GM12864 (cell line): ENCODE data around the gene CZIB.

Experiments
- DNase-seq: peaks from one replicate; pipeline ENCODE4 v3.0.0-alpha.2; 2011; ENCODE audit warnings: low read depth
- H3K4me3 ChIP-seq: 2 replicates; pipeline ENCODE4 v1.5.1; 2011; ENCODE audit warnings: mild to moderate bottlenecking, low read depth, low read length, control low read depth
- TF ChIP-seq, protein P1 (sequence below): IDR thresholded peaks from 2 replicates; pipeline ENCODE4 v1.5.1; 2011; ENCODE audit warnings: low read depth, mild to moderate bottlenecking, moderate library complexity, low read length, control low read depth, inconsistent platforms; ENCODE audit errors: missing control alignments

Gene CZIB

DNA sequence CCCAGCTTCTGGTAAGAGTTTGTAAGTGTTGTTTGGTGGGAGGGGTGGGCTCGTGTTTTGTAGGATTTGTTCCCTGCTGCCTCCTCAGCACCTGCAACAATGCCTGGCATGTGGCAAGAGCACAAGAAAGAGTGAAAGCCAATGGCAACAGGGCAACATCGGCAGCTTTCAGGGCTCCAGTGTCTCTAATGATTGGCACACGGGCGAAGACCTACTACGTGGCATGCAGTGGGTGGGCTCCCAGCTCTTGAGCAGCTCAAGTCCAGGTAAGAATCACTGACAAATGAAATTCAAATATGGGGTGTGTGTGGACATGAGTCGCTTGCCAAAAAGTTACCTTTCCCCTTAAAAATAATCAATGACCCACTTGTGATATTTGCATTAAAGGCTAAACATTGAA lies 54.1 kb downstream of the CZIB start:
- H3K4me3 ChIP-seq = no peak overlapping the region
- no peak for DNase-seq
- TF ChIP-seq, protein P1, sequence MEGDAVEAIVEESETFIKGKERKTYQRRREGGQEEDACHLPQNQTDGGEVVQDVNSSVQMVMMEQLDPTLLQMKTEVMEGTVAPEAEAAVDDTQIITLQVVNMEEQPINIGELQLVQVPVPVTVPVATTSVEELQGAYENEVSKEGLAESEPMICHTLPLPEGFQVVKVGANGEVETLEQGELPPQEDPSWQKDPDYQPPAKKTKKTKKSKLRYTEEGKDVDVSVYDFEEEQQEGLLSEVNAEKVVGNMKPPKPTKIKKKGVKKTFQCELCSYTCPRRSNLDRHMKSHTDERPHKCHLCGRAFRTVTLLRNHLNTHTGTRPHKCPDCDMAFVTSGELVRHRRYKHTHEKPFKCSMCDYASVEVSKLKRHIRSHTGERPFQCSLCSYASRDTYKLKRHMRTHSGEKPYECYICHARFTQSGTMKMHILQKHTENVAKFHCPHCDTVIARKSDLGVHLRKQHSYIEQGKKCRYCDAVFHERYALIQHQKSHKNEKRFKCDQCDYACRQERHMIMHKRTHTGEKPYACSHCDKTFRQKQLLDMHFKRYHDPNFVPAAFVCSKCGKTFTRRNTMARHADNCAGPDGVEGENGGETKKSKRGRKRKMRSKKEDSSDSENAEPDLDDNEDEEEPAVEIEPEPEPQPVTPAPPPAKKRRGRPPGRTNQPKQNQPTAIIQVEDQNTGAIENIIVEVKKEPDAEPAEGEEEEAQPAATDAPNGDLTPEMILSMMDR = no peak

DNA sequence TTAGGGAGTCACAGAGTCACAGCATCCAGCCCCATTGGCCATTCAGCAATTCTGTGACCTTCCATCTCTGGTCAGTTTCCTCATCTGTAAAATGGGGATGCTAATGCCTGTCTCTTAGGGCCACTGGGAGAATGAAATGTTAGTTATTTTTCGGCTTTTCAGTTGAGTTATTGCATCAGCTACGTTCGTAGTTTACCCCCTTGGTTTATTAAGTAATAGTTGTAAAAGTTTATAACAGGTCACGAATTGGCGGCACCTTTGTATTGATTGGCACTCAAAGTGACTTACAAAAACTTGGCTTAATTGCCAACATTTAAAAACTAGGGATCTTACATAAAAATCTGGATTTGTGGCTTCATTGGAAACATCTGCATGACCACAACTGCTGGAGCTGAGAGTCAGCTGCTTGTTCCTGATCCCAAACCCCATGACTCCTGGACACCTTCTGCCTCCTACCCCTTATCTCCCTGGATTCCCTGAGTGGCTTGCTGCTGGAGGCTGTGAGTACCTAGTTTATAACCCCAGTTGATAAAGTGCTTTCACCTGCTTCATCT lies 54.9 kb downstream of the CZIB start:
- no peak overlapping the region for H3K4me3 ChIP-seq
- DNase-seq = no peak
- TF ChIP-seq, protein P1 = no peak
